Measurements from ENCODE around the gene FRG2C.
"Not testable (repeated sequence)": the region's sequence is repeated elsewhere in the genome, so short reads cannot be mapped to it uniquely, and the experiment has no call there.

FRG2C gene

DNA sequence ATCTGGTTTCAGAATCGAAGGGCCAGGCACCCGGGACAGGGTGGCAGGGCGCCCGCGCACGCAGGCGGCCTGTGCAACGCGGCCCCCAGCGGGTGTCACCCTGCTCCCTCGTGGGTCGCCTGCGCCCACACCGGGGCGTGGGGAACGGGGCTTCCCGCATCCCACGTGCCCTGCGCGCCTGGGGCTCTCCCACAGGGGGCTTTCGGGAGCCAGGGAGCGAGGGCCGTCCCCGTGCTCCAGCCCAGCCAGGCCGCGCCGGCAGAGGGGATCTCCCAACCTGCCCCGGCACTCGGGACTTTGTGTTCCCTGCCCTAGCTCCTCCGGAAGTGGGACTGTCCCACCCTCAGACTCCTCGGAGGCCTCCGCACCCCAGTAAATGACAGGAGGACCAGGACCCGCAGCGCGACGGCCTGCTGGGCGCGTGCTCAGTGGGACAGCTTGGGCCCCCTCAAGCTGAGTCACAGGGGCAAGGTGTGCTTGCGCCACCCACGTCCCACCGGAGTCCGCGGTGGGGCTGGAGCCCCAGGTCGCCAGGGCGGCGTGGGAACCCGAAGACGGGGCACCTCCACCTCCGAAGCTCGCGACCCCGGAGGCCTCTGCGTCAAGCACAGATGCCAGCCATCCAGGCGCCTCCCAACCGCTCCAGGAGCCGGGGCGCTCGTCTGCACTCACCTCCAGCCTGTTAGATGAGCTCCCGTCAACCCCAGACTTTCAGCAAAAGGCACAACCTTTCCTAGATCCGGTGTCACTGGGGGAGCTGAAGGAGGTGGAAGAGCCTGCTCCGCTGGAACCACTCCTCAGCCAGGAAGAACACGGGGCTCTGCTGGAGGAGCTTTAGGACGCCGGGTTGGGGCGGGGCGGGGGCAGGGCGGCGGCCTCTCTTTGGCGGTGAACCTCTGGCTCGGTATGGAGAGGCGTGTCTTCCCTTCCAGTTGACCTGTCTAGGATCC, 5.5 kb downstream of the FRG2C start:
- not testable (repeated sequence) for DNase-seq

DNA sequence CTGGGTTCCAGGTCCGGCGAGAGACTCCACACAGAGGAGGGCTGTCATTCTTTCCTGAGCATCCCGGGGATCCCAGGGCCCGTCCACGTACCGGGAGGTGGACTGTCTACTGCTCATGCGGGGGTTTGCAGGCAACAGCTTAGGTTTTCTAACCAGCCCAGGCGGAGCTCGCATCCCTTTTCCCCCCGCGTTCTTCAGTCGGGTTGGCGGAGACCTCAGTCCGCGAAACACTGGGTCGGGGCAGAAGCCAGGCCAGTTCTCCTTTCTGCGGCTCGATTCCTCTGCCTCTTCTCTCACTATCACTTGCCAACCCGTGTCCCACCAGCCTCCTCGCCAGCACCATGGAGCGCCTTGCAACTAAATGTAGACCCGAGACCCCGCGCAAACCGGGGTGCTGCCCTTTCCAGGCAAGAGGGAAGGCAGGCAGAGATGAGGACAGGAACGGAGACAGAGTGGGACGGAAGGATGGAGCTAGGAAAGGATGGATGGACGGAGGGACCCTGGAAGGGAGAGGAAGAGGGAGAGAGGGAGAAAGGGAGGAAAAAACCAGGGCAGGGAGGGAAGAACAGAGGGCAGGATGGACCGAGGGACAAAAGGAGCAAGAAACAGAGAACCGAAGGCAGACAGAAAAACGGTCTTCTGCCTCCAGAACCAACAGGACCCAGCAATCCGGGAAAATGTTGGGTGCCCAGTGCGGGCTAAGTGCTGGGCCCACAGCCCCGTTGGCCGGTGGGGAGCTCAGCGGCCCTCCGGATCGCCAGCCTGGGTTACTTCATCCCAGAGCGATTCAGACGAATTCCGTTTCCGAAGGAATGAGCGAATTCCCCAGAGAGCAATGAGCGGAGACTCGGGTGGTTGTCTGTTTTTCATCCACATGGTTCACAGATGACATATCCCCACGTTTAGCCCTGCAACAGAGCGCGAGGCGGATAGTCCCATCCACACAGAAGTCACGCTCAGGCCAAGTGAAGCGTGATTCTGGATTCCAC, 6.5 kb downstream of the FRG2C start:
- DNase-seq = not testable (repeated sequence)

DNA sequence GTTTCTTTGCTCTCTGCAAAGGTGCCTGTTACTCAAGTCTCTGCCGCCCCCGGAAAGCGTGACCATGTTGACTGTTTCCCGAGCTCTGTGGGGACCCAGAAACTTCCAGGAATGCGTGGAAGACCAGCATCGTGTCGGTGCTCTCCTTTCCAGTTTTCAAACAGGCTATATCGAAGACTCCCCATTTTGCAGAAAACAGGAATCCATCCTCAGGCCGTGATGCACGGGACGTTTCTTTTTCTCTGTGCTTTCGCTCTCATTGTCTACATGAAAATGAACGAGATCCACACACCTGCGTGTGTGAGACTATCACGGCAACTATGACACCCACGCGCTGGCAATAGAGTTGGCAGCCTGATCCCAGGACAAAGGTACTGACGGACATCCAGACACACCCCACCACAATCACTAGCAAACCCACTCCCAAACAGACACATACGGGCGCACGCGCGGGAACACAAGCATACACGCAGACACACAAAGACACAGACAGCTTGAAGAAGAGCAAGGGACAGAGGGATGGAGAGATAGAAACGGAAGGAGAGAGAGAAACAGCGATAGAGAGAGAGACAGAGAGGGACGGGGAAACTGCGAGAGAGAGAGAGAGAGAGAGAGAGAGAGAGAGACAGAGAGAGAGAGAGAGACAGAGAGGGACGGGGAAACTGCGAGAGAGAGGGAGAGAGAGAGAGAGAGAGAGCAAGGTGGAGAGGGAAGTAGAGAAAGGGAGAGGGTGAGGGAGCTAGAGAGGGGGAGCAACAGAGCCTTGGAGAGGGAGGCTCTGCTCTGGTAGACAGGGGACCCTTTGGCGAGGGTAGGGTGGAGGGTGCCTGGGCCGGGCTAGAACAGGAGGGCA, 7.4 kb downstream of the FRG2C start:
- DNase-seq = not testable (repeated sequence)

- not testable (repeated sequence) for DNase-seq
Observed at GRCh38 chr3:75672140-75672775, 8.1 kb downstream of the FRG2C start.

DNA sequence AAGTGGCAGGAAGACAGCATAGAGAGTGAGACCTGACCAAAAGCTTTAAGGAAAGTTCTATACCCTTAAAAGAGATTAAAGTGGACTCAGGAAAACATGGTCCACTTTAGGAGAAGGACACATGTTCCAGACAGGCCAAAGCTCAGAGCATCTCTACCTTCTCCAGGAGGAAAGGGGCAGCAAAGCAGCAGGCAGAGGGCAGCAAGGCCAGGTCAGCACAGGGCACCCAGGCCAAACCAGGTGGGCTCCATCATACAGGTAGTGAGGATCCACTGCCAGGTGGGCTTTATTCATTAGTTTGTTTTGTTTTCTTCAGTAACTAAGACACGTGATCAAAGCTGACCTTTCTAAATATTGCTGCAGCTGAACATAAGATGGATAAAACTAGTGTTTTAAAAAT, 19.8 kb downstream of the FRG2C start:
- DNase-seq = not testable (repeated sequence)

GRCh38 chr3:75687323-75687722, 23.2 kb downstream of the FRG2C start:
- no peak for DNase-seq

- DNase-seq = no peak
Observed at GRCh38 chr3:75692061-75692460, 27.9 kb downstream of the FRG2C start.

Measured in NCI-H1436 treated with DMSO at 0.1 percent for 48 hours (cell line).